ENCODE results near the gene CCDC30.
"Not testable (repeated sequence)": the region's sequence is repeated elsewhere in the genome, so short reads cannot be mapped to it uniquely, and the experiment has no call there.

DNA sequence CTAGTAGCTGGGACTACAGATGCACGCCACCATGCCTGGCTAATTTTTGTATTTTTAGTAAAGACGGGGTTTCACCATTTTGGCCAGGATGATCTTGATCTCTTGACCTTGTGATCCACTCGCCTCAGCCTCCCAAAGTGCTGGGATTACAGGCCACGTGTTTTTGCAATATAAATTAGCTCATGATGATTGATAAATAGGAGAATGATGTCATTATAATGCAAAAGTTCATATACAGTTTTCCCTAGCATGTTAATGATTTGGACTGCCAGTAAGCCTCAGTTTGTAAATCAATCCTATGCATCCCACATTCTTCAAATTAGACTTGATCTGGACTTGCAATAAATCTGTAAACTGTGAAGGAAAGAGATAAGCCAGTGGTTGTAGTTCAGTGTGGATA lies 14.3 kb downstream of the CCDC30 start:
- TF ChIP-seq, protein P1, sequence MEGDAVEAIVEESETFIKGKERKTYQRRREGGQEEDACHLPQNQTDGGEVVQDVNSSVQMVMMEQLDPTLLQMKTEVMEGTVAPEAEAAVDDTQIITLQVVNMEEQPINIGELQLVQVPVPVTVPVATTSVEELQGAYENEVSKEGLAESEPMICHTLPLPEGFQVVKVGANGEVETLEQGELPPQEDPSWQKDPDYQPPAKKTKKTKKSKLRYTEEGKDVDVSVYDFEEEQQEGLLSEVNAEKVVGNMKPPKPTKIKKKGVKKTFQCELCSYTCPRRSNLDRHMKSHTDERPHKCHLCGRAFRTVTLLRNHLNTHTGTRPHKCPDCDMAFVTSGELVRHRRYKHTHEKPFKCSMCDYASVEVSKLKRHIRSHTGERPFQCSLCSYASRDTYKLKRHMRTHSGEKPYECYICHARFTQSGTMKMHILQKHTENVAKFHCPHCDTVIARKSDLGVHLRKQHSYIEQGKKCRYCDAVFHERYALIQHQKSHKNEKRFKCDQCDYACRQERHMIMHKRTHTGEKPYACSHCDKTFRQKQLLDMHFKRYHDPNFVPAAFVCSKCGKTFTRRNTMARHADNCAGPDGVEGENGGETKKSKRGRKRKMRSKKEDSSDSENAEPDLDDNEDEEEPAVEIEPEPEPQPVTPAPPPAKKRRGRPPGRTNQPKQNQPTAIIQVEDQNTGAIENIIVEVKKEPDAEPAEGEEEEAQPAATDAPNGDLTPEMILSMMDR (IDR thresholded peaks at IDR 0.05): not testable (repeated sequence)
- TF ChIP-seq EP300, POLR2A, POLR2AphosphoS5 (IDR thresholded peaks at IDR 0.05): not testable (repeated sequence)
